Vagina (tissue), 2 donors: ENCODE data around the gene REL. TPM values are rescaled to one million over a fixed set of nuclear protein-coding genes. Genes with fewer than 3 reads are reported as not detected.
A peak's percentile ranks its signal among the peaks of the same experiment; 100 is the strongest.

Source experiments
- DNase-seq, 2 donors: peaks; one replicate each; pipeline ENCODE4 v3.0.0-alpha.2; 2017; ENCODE audit errors: extremely low spot score in 2 of 2
- H3K27ac ChIP-seq: fragments of 200-600 bp; sonication (generic); one replicate; pipeline ENCODE4 v1.5.1; 2019
- H3K27me3 ChIP-seq: fragments of 200-600 bp; sonication (generic); one replicate; pipeline ENCODE4 v1.5.1; 2019
- H3K36me3 ChIP-seq, 2 donors: fragments of 200-600 bp; sonication (generic); one replicate each; pipeline ENCODE4 v1.5.1; 2017 to 2019
- H3K4me1 ChIP-seq: fragments of 200-600 bp; sonication (generic); one replicate; pipeline ENCODE4 v1.5.1; 2019
- H3K4me3 ChIP-seq, 2 donors: fragments of 200-600 bp; sonication (generic); 1 replicate in 1 of 2; 2 replicates in 1 of 2; pipeline ENCODE4 v1.5.1; 2016 to 2019
- H3K9me3 ChIP-seq: fragments of 200-600 bp; sonication (generic); one replicate; pipeline ENCODE4 v1.5.1; 2019
- POLR2A ChIP-seq, 2 donors: fragments of 450-650 bp; IDR thresholded peaks; one replicate each; pipeline ENCODE4 v1.6.1; 2017; ENCODE audit warnings: antibody characterized with exemption in 2 of 2, mild to moderate bottlenecking in 2 of 2, moderate library complexity in 2 of 2
- POLR2AphosphoS5 ChIP-seq, 2 donors: sonication (generic); formaldehyde crosslinking; IDR thresholded peaks; one replicate each; pipeline ENCODE4 v1.9.0; 2017; ENCODE audit warnings: antibody characterized with exemption in 2 of 2, mild to moderate bottlenecking in 2 of 2, low read depth in 1 of 2; ENCODE audit not compliant: insufficient read depth in 1 of 2
- intact Hi-C: fragments of 100-400 bp; cut with DNase I; formaldehyde crosslinking; loops from one replicate; pipeline ENCODE4 v1.15.1; 2023
- total RNA-seq: library from RNA; depleted of rRNA; stranded (reverse); fragments of >200 nt; gene quantifications from one replicate; pipeline ENCODE4 v1.2.3, GENCODE V29; 2016
- TF ChIP-seq, protein P1 (sequence below), 3 experiments: fragments of 450-650 bp in 2 of 3; fragments of 200-600 bp in 1 of 3; sonication (generic) in 1 of 3; IDR thresholded peaks; one replicate each; pipeline ENCODE4 v1.5.1; 2017 to 2019; ENCODE audit warnings: antibody characterized with exemption in 3 of 3, mild to moderate bottlenecking in 2 of 3, moderate library complexity in 2 of 3

REL gene
- total RNA-seq, 1 donor from 2014 or later: 29.0 TPM

GRCh38 chr2:60961457-60961856, 80.1 kb downstream of the REL start:
- Histone ChIP-seq H3K36me3 (no peaks in the 10 kb centered on the region), H3K4me1 (peaks cover 6% of the 10 kb centered on the region), H3K4me3 (no peak overlapping the region), H3K9me3 (no peaks in the 10 kb centered on the region), H3K27ac (peak overlapping the region; percentile 1), H3K27me3 (no peaks in the 10 kb centered on the region)
- TF ChIP-seq POLR2A (IDR thresholded peaks at IDR 0.05) (no peak), POLR2AphosphoS5 (IDR thresholded peaks at IDR 0.05; ENCODE audit: insufficient read depth in 1 of 2, low read depth in 1 of 2) (peak in 1 of 2 donors; percentile 84)
- TF ChIP-seq, protein P1, sequence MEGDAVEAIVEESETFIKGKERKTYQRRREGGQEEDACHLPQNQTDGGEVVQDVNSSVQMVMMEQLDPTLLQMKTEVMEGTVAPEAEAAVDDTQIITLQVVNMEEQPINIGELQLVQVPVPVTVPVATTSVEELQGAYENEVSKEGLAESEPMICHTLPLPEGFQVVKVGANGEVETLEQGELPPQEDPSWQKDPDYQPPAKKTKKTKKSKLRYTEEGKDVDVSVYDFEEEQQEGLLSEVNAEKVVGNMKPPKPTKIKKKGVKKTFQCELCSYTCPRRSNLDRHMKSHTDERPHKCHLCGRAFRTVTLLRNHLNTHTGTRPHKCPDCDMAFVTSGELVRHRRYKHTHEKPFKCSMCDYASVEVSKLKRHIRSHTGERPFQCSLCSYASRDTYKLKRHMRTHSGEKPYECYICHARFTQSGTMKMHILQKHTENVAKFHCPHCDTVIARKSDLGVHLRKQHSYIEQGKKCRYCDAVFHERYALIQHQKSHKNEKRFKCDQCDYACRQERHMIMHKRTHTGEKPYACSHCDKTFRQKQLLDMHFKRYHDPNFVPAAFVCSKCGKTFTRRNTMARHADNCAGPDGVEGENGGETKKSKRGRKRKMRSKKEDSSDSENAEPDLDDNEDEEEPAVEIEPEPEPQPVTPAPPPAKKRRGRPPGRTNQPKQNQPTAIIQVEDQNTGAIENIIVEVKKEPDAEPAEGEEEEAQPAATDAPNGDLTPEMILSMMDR (IDR thresholded peaks at IDR 0.05): no peak
- intact Hi-C loops: no loop called here
- DNase-seq: no peak

- Histone ChIP-seq H3K4me1 (peaks cover 6% of the 10 kb centered on the region), H3K36me3 (no peaks in the 10 kb centered on the region), H3K27ac (no peak overlapping the region), H3K27me3 (no peaks in the 10 kb centered on the region), H3K9me3 (no peaks in the 10 kb centered on the region), H3K4me3 (no peak overlapping the region)
- no peak for DNase-seq
- TF ChIP-seq POLR2A (IDR thresholded peaks at IDR 0.05) (no peak), POLR2AphosphoS5 (IDR thresholded peaks at IDR 0.05; ENCODE audit: insufficient read depth in 1 of 2, low read depth in 1 of 2) (no peak)
- TF ChIP-seq, protein P1 (IDR thresholded peaks at IDR 0.05): no peak
- intact Hi-C loops: no loop called here
Observed at GRCh38 chr2:60962528-60962927, 81.2 kb downstream of the REL start.

- no peaks in the 10 kb centered on the region for H3K36me3 ChIP-seq
- DNase-seq: no peak
- peaks cover 6% of the 10 kb centered on the region for H3K4me1 ChIP-seq
- H3K4me3 ChIP-seq: no peak overlapping the region
- intact Hi-C loops: no loop called here
- TF ChIP-seq, protein P1 (IDR thresholded peaks at IDR 0.05): no peak
- TF ChIP-seq POLR2A (IDR thresholded peaks at IDR 0.05) (no peak), POLR2AphosphoS5 (IDR thresholded peaks at IDR 0.05; ENCODE audit: insufficient read depth in 1 of 2, low read depth in 1 of 2) (no peak)
- no peaks in the 10 kb centered on the region for H3K9me3 ChIP-seq
- no peak overlapping the region for H3K27ac ChIP-seq
- no peaks in the 10 kb centered on the region for H3K27me3 ChIP-seq
Observed at GRCh38 chr2:60963190-60963589, 81.8 kb downstream of the REL start.

DNA sequence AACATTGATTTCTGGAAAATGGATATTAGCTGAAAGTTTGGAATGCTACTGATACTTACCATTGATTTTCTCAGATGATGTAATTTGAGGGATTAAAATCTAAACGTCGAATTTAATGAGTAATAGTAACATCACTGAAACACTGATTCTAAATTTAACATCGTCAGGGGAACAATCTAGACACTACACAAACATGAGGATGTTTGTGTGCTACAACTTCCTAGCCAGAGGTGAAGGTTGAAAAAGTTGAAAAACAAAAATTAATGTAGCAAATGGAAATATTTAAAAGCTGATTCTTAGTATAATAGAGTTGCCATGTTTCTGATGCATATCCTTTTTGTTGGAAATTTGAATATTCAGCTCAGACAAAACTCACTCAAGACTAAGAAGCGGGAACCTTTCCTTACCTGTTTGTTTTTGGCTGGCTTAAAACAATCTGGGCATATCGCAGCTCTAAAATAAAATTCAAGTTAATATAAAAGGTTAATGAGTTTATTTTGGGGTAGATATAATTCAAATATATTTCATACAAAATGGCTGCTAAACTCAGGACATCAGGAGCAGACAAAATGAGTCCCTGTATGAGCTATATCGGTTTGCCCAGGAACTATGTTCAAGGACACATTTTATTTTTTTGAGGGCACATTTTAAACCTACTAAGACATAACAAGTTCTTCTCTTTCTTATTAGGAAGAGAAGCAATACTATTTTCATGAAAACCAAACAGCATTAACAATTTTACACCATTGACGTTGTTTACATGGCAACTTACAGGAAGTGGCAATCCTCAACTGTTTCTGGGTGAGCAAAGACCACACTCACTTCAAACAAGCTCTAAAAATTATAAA, 83.5 kb downstream of the REL start:
- no peak overlapping the region for H3K27ac ChIP-seq
- DNase-seq: no peak
- H3K9me3 ChIP-seq: no peaks in the 10 kb centered on the region
- TF ChIP-seq POLR2A (IDR thresholded peaks at IDR 0.05) (no peak), POLR2AphosphoS5 (IDR thresholded peaks at IDR 0.05; ENCODE audit: insufficient read depth in 1 of 2, low read depth in 1 of 2) (no peak)
- peaks cover 6% of the 10 kb centered on the region for H3K4me1 ChIP-seq
- no peak overlapping the region for H3K4me3 ChIP-seq
- intact Hi-C loops: no loop called here
- no peaks in the 10 kb centered on the region for H3K36me3 ChIP-seq
- no peaks in the 10 kb centered on the region for H3K27me3 ChIP-seq

DNA sequence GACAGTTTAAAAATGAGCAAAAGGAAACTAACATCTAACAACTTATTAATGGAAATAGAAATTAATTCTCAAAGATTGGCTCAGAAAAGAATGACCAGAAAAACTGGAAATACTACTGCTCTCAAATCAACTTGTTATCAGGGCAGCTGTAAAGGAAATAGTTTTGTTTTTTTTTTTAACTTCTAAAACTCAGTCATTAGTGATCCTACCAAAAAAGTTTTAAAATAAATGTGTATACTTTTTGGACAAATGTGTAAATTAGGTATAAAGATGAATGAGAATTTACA, 84.1 kb downstream of the REL start:
- H3K9me3 ChIP-seq: no peaks in the 10 kb centered on the region
- H3K36me3 ChIP-seq: no peaks in the 10 kb centered on the region
- DNase-seq: no peak
- intact Hi-C loops: no loop called here
- TF ChIP-seq POLR2A (IDR thresholded peaks at IDR 0.05) (no peak), POLR2AphosphoS5 (IDR thresholded peaks at IDR 0.05; ENCODE audit: insufficient read depth in 1 of 2, low read depth in 1 of 2) (no peak)
- TF ChIP-seq, protein P1 (IDR thresholded peaks at IDR 0.05): no peak
- H3K4me1 ChIP-seq: peaks cover 6% of the 10 kb centered on the region
- no peak overlapping the region for H3K4me3 ChIP-seq
- no peaks in the 10 kb centered on the region for H3K27me3 ChIP-seq
- no peak overlapping the region for H3K27ac ChIP-seq
